Neural cell (in vitro differentiated cells): Measurements from ENCODE around the gene COMT.

Experiments
- CTCF ChIP-seq: fragments of 450-650 bp; IDR thresholded peaks from 2 replicates; pipeline ENCODE4 v1.5.1; 2014; ENCODE audit warnings: antibody characterized with exemption, mild to moderate bottlenecking, moderate library complexity; ENCODE audit not compliant: poor library complexity, severe bottlenecking
- EP300 ChIP-seq: fragments of 450-650 bp; conservative IDR thresholded peaks from 2 replicates; pipeline ENCODE4 v1.6.1; 2014; ENCODE audit warnings: antibody characterized with exemption, mild to moderate bottlenecking, moderate library complexity; ENCODE audit not compliant: poor library complexity, severe bottlenecking
- MXI1 ChIP-seq: fragments of 450-650 bp; conservative IDR thresholded peaks from 2 replicates; pipeline ENCODE4 v1.6.1; 2014; ENCODE audit warnings: antibody characterized with exemption, mild to moderate bottlenecking; ENCODE audit not compliant: poor library complexity, severe bottlenecking
- POLR2AphosphoS5 ChIP-seq: IDR thresholded peaks from 2 replicates; pipeline ENCODE4 v1.6.1; 2012
- RAD21 ChIP-seq: fragments of 450-650 bp; conservative IDR thresholded peaks from 2 replicates; pipeline ENCODE4 v1.6.1; 2014; ENCODE audit warnings: antibody characterized with exemption, mild to moderate bottlenecking, moderate library complexity

GRCh38 chr22:20012741-20013331 lies 71.3 kb downstream of the COMT start:
- no peak for TF ChIP-seq CTCF
- no peak for TF ChIP-seq POLR2AphosphoS5
- TF ChIP-seq EP300: no peak
- no peak for TF ChIP-seq MXI1
- TF ChIP-seq RAD21: no peak
